Measurements from ENCODE around the gene BTNL3. TPM values are rescaled to one million over a fixed set of nuclear protein-coding genes. Genes with fewer than 3 reads are reported as not detected.

The BTNL3 gene
- total and polyA plus RNA-seq, 9 of the 15 experiments (the other 6 are each of a cell fraction or from before 2014, with no cell fraction given): 0.03 to 0.44 (median 0.04) TPM; not detected in 4

- no peak for TF ChIP-seq BRCA1 (IDR thresholded peaks at IDR 0.05)
- no peak for TF ChIP-seq BRCA1 (CRISPR knock-in tag; IDR thresholded peaks at IDR 0.05)
- TF ChIP-seq NR4A1 (CRISPR knock-in tag; IDR thresholded peaks at IDR 0.05): peak; percentile 83; the same call in 1 of the 2 replicates
- TF ChIP-seq NR4A1 (tag; IDR thresholded peaks at IDR 0.05): no peak
- no peak for TF ChIP-seq DEAF1 (CRISPR knock-in tag; IDR thresholded peaks at IDR 0.05)
- TF ChIP-seq EWSR1 (IDR thresholded peaks at IDR 0.05; ENCODE audit: borderline replicate concordance, low read depth, partially characterized antibody): no peak
- TF ChIP-seq CBX8 (IDR thresholded peaks at IDR 0.05; ENCODE audit: borderline replicate concordance, extremely low read depth, low read depth, low read length, poor library complexity, severe bottlenecking): no peak
- no peak for TF ChIP-seq NR2C1 (IDR thresholded peaks at IDR 0.05)
- TF ChIP-seq NR2C1 (tag; IDR thresholded peaks at IDR 0.05): no peak
- peak; percentile 71; the same call in 1 of the 2 replicates for TF ChIP-seq NR2C2 (CRISPR knock-in tag; IDR thresholded peaks at IDR 0.05)
- peak; percentile 10; the same call in 1 of the 2 replicates for TF ChIP-seq NR2C2 (tag; IDR thresholded peaks at IDR 0.05)
- no peak for TF ChIP-seq YBX1 (IDR thresholded peaks at IDR 0.05)
- no peak for TF ChIP-seq FOXA1 (IDR thresholded peaks at IDR 0.05; ENCODE audit: borderline replicate concordance)
- TF ChIP-seq MCM5 (IDR thresholded peaks at IDR 0.05; ENCODE audit: low read depth): no peak
- no peak for TF ChIP-seq CBX2 (IDR thresholded peaks at IDR 0.05; ENCODE audit: insufficient read depth, low read length, poor library complexity, severe bottlenecking)
- TF ChIP-seq STAT5B (CRISPR knock-in tag; IDR thresholded peaks at IDR 0.05): no peak
- no peak for TF ChIP-seq NELFE (IDR thresholded peaks at IDR 0.05; ENCODE audit: insufficient read depth, insufficient read length)
- peak; percentile 47; the same call in 1 of the 2 replicates for TF ChIP-seq E2F1 (CRISPR knock-in tag; IDR thresholded peaks at IDR 0.05)
- peak in 1 of 2 experiments; percentile 28; a peak in 1 of 4 replicates for TF ChIP-seq KDM4B (IDR thresholded peaks at IDR 0.05; ENCODE audit: borderline replicate concordance in 2 of 2, low read depth in 1 of 2)
- peak; percentile 24; the same call in 1 of the 2 replicates for TF ChIP-seq ZNF143 (CRISPR knock-in tag; IDR thresholded peaks at IDR 0.05)
- TF ChIP-seq SREBF1 (IDR thresholded peaks at IDR 0.05; ENCODE audit: borderline replicate concordance, low read depth, low read length): no peak
- TF ChIP-seq BCOR (IDR thresholded peaks at IDR 0.05): no peak
- TF ChIP-seq NFIX (CRISPR knock-in tag; IDR thresholded peaks at IDR 0.05; ENCODE audit: low read depth): no peak
These were observed 64.2 kb downstream of the BTNL3 start (continued) for GRCh38 chr5:181052672-181053487.
